ENCODE results near the gene PSME1.

DNA sequence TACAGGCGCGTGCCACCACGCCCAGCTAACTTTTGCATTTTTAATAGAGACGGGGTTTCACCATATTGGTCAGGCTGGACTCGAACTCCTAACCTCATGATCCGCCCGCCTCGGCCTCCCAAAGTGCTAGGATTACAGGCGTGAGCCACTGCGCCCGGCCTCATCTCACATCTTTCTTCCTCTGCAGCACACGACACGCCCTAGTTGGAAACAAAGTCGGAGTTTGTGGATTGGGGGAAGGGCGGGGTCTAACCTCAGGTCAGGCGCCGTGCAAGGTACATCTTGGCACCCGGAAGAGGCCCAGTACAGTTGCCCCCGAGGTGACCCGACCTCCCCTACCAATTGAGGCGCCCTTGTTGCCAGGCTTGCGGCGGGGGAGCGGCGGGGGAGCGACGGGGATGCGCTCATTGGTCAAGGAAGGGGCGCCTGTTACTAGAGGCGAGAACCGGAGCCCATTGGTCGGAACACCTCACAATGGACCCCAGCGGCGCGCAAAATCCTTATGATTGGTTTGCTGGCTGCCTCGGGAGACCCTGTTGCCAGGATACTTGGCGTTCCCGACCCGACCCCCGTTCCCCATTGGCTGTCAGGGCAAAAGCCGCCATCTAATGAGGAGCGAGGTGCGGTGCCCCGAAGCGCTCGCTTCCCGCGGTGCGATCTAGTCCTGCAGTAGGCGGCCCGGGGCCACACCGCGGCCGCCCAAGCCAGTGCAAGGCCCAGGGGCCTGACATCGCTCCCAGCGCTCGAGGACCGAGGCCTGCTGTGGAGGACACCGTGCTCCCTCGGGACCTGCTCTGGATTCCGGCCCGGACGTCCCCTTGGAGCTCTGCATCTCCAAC lies 35.6 kb downstream of the PSME1 start, which contains the start of gene REC8:
- no peak for TF ChIP-seq CTCF (conservative IDR thresholded peaks at IDR 0.05; ENCODE audit: low read depth in 2 of 2)
- TF ChIP-seq POLR2AphosphoS5 (IDR thresholded peaks at IDR 0.05; ENCODE audit: low read depth): peak; percentile 49; the same call in 1 of the 2 replicates
